ENCODE data around the gene ANO6. TPM values are rescaled to one million over a fixed set of nuclear protein-coding genes. Genes with fewer than 3 reads are reported as not detected.

The ANO6 gene
- total RNA-seq, 2 donors from 2014 or later = 24.4 to 28.0 TPM

GRCh38 chr12:45203767-45204166 is 12.1 kb upstream of the ANO6 start:
- Histone ChIP-seq H3K27me3 (no peaks in the 10 kb centered on the region), H3K9me3 (no peaks in the 10 kb centered on the region), H3K4me1 (no peaks in the 10 kb centered on the region), H3K36me3 (replicated peaks in 1 of 2; ENCODE audit: insufficient read depth in 1 of 2, low read depth in 2 of 2) (no peaks in the 10 kb centered on the region), H3K27ac (no peak overlapping the region), H3K4me3 (no peak overlapping the region)
- no peak for DNase-seq
- intact Hi-C loops (cut with DNase I) = no loop called here
- 75 to 90% methylated on average over 1 of the region's 1 CpG for WGBS, 2 donors
- TF ChIP-seq POLR2A (IDR thresholded peaks at IDR 0.05) = no peak
- TF ChIP-seq, protein P1, sequence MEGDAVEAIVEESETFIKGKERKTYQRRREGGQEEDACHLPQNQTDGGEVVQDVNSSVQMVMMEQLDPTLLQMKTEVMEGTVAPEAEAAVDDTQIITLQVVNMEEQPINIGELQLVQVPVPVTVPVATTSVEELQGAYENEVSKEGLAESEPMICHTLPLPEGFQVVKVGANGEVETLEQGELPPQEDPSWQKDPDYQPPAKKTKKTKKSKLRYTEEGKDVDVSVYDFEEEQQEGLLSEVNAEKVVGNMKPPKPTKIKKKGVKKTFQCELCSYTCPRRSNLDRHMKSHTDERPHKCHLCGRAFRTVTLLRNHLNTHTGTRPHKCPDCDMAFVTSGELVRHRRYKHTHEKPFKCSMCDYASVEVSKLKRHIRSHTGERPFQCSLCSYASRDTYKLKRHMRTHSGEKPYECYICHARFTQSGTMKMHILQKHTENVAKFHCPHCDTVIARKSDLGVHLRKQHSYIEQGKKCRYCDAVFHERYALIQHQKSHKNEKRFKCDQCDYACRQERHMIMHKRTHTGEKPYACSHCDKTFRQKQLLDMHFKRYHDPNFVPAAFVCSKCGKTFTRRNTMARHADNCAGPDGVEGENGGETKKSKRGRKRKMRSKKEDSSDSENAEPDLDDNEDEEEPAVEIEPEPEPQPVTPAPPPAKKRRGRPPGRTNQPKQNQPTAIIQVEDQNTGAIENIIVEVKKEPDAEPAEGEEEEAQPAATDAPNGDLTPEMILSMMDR (IDR thresholded peaks at IDR 0.05) = no peak
- ATAC-seq = no peak

GRCh38 chr12:45204757-45205156 is 11.1 kb upstream of the ANO6 start:
- intact Hi-C loops (cut with DNase I) = no loop called here
- Histone ChIP-seq H3K4me1 (no peaks in the 10 kb centered on the region), H3K4me3 (no peak overlapping the region), H3K27me3 (no peaks in the 10 kb centered on the region), H3K36me3 (replicated peaks in 1 of 2; ENCODE audit: insufficient read depth in 1 of 2, low read depth in 2 of 2) (no peaks in the 10 kb centered on the region), H3K9me3 (no peaks in the 10 kb centered on the region), H3K27ac (no peak overlapping the region)
- ATAC-seq = no peak
- no peak for DNase-seq
- TF ChIP-seq, protein P1 (IDR thresholded peaks at IDR 0.05) = no peak
- TF ChIP-seq POLR2A (IDR thresholded peaks at IDR 0.05) = no peak
- 81 to 94% methylated on average over 3 of the region's 3 CpGs for WGBS, 2 donors

DNA sequence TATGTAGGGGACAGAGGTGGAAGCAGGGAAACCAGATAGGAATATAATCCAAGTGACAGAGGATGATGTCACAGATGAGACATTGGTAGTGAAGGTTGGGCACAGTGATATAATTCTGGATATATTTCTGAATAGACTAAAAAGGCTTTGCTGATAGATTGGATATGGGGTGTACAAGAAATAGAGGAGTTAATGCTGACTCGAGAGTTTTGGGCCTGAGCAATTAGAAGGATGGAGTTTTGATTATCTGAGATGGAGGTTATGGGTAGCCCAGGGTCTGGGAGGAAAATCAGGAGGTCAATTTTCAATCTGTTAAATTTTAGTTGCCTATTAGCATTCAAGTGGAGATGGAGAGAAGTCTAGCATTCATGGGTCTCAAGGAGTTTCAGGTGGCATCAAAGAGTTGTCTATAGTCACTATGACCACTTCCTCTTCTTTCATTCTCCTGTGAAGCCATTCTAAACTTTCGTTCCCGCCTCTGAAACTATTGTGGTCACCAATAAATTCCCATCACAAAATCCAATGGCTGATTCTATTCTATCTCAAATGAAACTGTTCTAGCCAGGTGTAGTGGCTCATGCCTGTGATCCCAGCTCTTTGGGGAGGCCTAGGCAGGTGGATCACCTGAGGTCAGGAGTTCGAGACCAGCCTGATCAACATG is 10.6 kb upstream of the ANO6 start:
- ATAC-seq (no peak), DNase-seq (no peak)
- TF ChIP-seq, protein P1 (IDR thresholded peaks at IDR 0.05) = no peak
- no peak for TF ChIP-seq POLR2A (IDR thresholded peaks at IDR 0.05)
- 87 to 98% methylated on average over 3 to 4 of the region's 4 CpGs for WGBS, 2 donors
- H3K4me1 ChIP-seq = no peaks in the 10 kb centered on the region
- H3K9me3 ChIP-seq = no peaks in the 10 kb centered on the region
- no peak overlapping the region for H3K4me3 ChIP-seq
- intact Hi-C loops (cut with DNase I) = no loop called here
- no peaks in the 10 kb centered on the region for H3K27me3 ChIP-seq
- H3K36me3 ChIP-seq (replicated peaks in 1 of 2; ENCODE audit: insufficient read depth in 1 of 2, low read depth in 2 of 2) = no peaks in the 10 kb centered on the region
- H3K27ac ChIP-seq = no peak overlapping the region

DNA sequence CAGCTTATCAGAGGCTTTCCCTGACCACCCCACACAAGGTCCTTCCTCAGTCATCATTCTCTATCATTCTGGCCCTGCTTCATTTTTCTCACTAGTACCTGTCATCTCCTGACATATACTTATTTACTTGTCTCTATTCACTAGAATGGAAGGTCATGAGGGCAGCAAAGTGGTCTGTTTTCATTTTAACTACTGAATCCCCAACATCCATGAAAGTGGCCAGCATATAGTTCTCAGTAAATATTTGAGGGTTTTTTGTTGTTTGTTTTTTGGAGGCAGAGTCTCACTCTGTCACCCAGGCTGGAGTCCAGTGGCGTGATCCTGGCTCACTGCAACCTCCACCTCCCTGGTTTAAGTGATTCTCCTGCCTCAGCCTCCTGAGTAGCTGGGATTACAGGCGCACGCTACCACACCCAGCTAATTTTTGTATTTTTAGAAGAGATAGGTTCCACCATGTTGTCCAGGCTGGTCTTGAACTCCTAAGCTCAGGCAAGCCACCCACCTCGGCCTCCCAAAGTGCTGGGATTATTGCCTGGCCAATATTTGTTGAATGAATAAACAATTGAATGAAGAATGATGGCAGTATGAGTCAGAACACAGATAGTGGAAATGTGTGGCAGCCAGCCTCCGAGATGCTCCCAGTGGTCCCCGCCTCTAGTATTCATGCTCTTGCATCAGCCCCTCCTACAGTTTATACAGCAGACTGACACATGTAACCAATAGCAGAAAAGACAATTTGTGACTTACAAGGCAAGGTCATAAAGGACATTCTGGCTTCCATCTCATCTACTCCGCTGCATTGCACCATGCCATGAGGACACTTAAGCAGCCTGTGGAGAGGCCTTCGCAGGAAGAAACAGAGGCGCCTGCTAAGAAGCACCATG is 7.0 kb upstream of the ANO6 start:
- DNase-seq = no peak
- no peak for TF ChIP-seq POLR2A (IDR thresholded peaks at IDR 0.05)
- TF ChIP-seq, protein P1 (IDR thresholded peaks at IDR 0.05) = no peak
- 82% methylated on average over 9 of the region's 9 CpGs for WGBS, 2 donors
- H3K4me3 ChIP-seq = no peak overlapping the region
- no peak for ATAC-seq
- no peaks in the 10 kb centered on the region for H3K36me3 ChIP-seq (replicated peaks in 1 of 2; ENCODE audit: insufficient read depth in 1 of 2, low read depth in 2 of 2)
- H3K4me1 ChIP-seq = no peaks in the 10 kb centered on the region
- no peak overlapping the region for H3K27ac ChIP-seq
- intact Hi-C loops (cut with DNase I) = no loop called here
- H3K27me3 ChIP-seq = no peaks in the 10 kb centered on the region
- H3K9me3 ChIP-seq = no peaks in the 10 kb centered on the region
